ENCODE data around the gene LAMA2. TPM values are rescaled to one million over a fixed set of nuclear protein-coding genes. Genes with fewer than 3 reads are reported as not detected.

LAMA2 gene
- total RNA-seq, 1 donor from 2014 or later: 1.8 TPM

DNA sequence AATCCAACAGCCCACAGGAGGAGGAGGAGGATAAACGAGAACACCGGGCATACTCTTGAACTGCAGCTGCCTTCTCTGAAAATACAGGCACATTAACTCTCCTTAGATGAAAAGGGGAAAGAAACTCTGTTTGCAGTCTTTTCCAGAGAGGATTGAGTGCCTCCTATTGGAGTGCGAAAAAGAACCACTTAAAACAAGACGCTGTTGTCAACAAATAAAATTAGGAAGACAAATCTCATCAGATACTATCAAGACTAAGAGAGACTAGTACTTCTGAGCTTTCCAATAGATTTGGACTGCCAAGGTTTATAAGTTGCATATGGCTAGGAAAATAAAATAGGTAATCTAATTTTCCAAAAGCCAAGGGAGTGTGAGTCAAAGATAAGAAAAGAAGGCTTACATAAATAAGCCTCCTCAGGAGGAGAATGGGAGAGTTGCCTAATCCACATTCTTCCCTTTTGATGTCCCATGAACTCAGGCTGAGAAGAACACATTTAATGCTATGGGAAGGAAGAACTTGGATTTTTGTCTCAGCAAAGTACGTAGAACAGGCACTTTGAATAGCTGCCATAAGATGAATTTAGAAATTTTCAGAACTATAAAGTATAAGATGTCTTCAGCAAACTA lies 672.4 kb downstream of the LAMA2 start:
- H3K79me2 ChIP-seq (ENCODE audit: insufficient read depth, low read length): no peaks in the 10 kb centered on the region
- H3K27ac Mint-ChIP-seq (ENCODE audit: unreplicated experiment): no peak overlapping the region
- H3K4me1 ChIP-seq (ENCODE audit: insufficient read depth, low read length): no peaks in the 10 kb centered on the region
- H3K4me3 Mint-ChIP-seq (ENCODE audit: unreplicated experiment): no peak overlapping the region
- FAIRE-seq (no peak), DNase-seq (ENCODE audit: low read depth) (peak; percentile 60)
- no peaks in the 10 kb centered on the region for H3K27me3 ChIP-seq (ENCODE audit: insufficient read depth, low read length)
- peaks cover 4% of the 10 kb centered on the region for H3K36me3 Mint-ChIP-seq (ENCODE audit: low read depth, unreplicated experiment)
- H3K4me2 ChIP-seq (ENCODE audit: low read length): no peak overlapping the region
- TF ChIP-seq, protein P1, sequence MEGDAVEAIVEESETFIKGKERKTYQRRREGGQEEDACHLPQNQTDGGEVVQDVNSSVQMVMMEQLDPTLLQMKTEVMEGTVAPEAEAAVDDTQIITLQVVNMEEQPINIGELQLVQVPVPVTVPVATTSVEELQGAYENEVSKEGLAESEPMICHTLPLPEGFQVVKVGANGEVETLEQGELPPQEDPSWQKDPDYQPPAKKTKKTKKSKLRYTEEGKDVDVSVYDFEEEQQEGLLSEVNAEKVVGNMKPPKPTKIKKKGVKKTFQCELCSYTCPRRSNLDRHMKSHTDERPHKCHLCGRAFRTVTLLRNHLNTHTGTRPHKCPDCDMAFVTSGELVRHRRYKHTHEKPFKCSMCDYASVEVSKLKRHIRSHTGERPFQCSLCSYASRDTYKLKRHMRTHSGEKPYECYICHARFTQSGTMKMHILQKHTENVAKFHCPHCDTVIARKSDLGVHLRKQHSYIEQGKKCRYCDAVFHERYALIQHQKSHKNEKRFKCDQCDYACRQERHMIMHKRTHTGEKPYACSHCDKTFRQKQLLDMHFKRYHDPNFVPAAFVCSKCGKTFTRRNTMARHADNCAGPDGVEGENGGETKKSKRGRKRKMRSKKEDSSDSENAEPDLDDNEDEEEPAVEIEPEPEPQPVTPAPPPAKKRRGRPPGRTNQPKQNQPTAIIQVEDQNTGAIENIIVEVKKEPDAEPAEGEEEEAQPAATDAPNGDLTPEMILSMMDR (IDR thresholded peaks at IDR 0.05; ENCODE audit: insufficient read depth, low read depth, low read length): no peak
- no peak for TF ChIP-seq EZH2 (IDR thresholded peaks at IDR 0.05; ENCODE audit: insufficient read depth, low read length)
- H2AFZ ChIP-seq (ENCODE audit: low read depth, low read length): no peak overlapping the region
- no peak overlapping the region for H3K9ac ChIP-seq (ENCODE audit: low read length)
- H3K4me3 ChIP-seq (ENCODE audit: insufficient read depth, low read depth, low read length): no peak overlapping the region
- no peaks in the 10 kb centered on the region for H4K20me1 ChIP-seq (ENCODE audit: insufficient read depth, low read length)
- no peak overlapping the region for H3K27ac ChIP-seq (ENCODE audit: low read depth, low read length)
- H3K36me3 ChIP-seq (ENCODE audit: insufficient read depth, low read length): no peaks in the 10 kb centered on the region
- no peaks in the 10 kb centered on the region for H3K4me1 Mint-ChIP-seq (ENCODE audit: low read depth, unreplicated experiment)
- H3K9me3 ChIP-seq (ENCODE audit: insufficient read depth, low read depth, low read length): no peaks in the 10 kb centered on the region
- H3K9me3 Mint-ChIP-seq (ENCODE audit: unreplicated experiment): no peaks in the 10 kb centered on the region
- no peaks in the 10 kb centered on the region for H3K27me3 Mint-ChIP-seq (ENCODE audit: low read depth, unreplicated experiment)

DNA sequence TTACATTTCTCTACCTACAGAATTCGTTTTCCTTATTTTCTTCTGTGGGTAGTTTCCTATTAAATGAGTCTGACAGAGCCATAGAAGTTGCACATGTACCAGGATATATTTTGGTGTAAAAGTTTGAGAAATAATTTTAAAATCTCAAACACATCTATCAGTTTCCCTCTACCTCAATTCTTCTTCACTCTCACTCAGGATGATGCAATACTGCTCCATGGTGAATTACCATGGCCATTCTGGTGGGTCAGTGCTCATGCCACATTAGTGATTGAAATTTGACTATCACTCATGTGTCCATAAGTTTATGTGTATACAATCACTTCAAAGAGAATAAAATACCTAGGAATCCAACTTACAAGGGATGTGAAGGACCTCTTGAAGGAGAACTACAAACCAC lies 675.3 kb downstream of the LAMA2 start:
- Histone ChIP-seq H4K20me1 (ENCODE audit: insufficient read depth, low read length) (no peaks in the 10 kb centered on the region), H3K27ac (ENCODE audit: low read depth, low read length) (no peak overlapping the region), H2AFZ (ENCODE audit: low read depth, low read length) (no peak overlapping the region), H3K9me3 (ENCODE audit: insufficient read depth, low read depth, low read length) (no peaks in the 10 kb centered on the region), H3K4me3 (ENCODE audit: insufficient read depth, low read depth, low read length) (no peak overlapping the region), H3K27me3 (ENCODE audit: insufficient read depth, low read length) (no peaks in the 10 kb centered on the region), H3K9ac (ENCODE audit: low read length) (no peak overlapping the region), H3K36me3 (ENCODE audit: insufficient read depth, low read length) (no peaks in the 10 kb centered on the region), H3K79me2 (ENCODE audit: insufficient read depth, low read length) (no peaks in the 10 kb centered on the region), H3K4me2 (ENCODE audit: low read length) (no peak overlapping the region), H3K4me1 (ENCODE audit: insufficient read depth, low read length) (no peaks in the 10 kb centered on the region)
- no peak for FAIRE-seq
- no peak for DNase-seq (ENCODE audit: low read depth)
- Mint-ChIP-seq H3K36me3 (ENCODE audit: low read depth, unreplicated experiment) (peaks cover 2% of the 10 kb centered on the region), H3K27me3 (ENCODE audit: low read depth, unreplicated experiment) (no peaks in the 10 kb centered on the region), H3K27ac (ENCODE audit: unreplicated experiment) (no peak overlapping the region), H3K4me3 (ENCODE audit: unreplicated experiment) (no peak overlapping the region), H3K4me1 (ENCODE audit: low read depth, unreplicated experiment) (no peaks in the 10 kb centered on the region), H3K9me3 (ENCODE audit: unreplicated experiment) (no peaks in the 10 kb centered on the region)
- no peak for TF ChIP-seq EZH2 (IDR thresholded peaks at IDR 0.05; ENCODE audit: insufficient read depth, low read length)
- TF ChIP-seq, protein P1 (IDR thresholded peaks at IDR 0.05; ENCODE audit: insufficient read depth, low read depth, low read length): no peak

- Histone ChIP-seq H3K4me1 (ENCODE audit: insufficient read depth, low read length) (no peaks in the 10 kb centered on the region), H3K4me2 (ENCODE audit: low read length) (no peak overlapping the region), H2AFZ (ENCODE audit: low read depth, low read length) (no peak overlapping the region), H3K79me2 (ENCODE audit: insufficient read depth, low read length) (no peaks in the 10 kb centered on the region), H4K20me1 (ENCODE audit: insufficient read depth, low read length) (no peaks in the 10 kb centered on the region), H3K27me3 (ENCODE audit: insufficient read depth, low read length) (no peaks in the 10 kb centered on the region), H3K9me3 (ENCODE audit: insufficient read depth, low read depth, low read length) (no peaks in the 10 kb centered on the region), H3K36me3 (ENCODE audit: insufficient read depth, low read length) (no peaks in the 10 kb centered on the region), H3K4me3 (ENCODE audit: insufficient read depth, low read depth, low read length) (no peak overlapping the region), H3K27ac (ENCODE audit: low read depth, low read length) (no peak overlapping the region), H3K9ac (ENCODE audit: low read length) (no peak overlapping the region)
- DNase-seq (ENCODE audit: low read depth) (no peak), FAIRE-seq (peak; percentile 71)
- peaks cover 7% of the 10 kb centered on the region for H3K4me1 Mint-ChIP-seq (ENCODE audit: low read depth, unreplicated experiment)
- no peaks in the 10 kb centered on the region for H3K27me3 Mint-ChIP-seq (ENCODE audit: low read depth, unreplicated experiment)
- H3K27ac Mint-ChIP-seq (ENCODE audit: unreplicated experiment): no peak overlapping the region
- H3K36me3 Mint-ChIP-seq (ENCODE audit: low read depth, unreplicated experiment): peaks cover 5% of the 10 kb centered on the region
- TF ChIP-seq EZH2 (IDR thresholded peaks at IDR 0.05; ENCODE audit: insufficient read depth, low read length): no peak
- TF ChIP-seq, protein P1 (IDR thresholded peaks at IDR 0.05; ENCODE audit: insufficient read depth, low read depth, low read length): no peak
- no peak overlapping the region for H3K4me3 Mint-ChIP-seq (ENCODE audit: unreplicated experiment)
- peaks cover 3% of the 10 kb centered on the region for H3K9me3 Mint-ChIP-seq (ENCODE audit: unreplicated experiment)
Measured at GRCh38 chr6:129565366-129565765, 682.4 kb downstream of the LAMA2 start.
